Fibroblast of lung (primary cell): ENCODE measurements around the gene INMT.

Source experiments
- CTCF ChIP-seq, 2 donors: IDR thresholded peaks in 1 of 2; conservative IDR thresholded peaks in 1 of 2; 1 replicate in 1 of 2; 2 replicates in 1 of 2; pipeline ENCODE4 v1.5.1; 2011 to 2012; ENCODE audit warnings: low read length in 2 of 2, control low read depth in 1 of 2, inconsistent platforms in 1 of 2, low read depth in 1 of 2, mild to moderate bottlenecking in 1 of 2
- EZH2 ChIP-seq: IDR thresholded peaks from 2 replicates; pipeline ENCODE4 v1.5.1; 2012; ENCODE audit warnings: low read length, control low read depth, mild to moderate bottlenecking; ENCODE audit errors: missing control alignments

DNA sequence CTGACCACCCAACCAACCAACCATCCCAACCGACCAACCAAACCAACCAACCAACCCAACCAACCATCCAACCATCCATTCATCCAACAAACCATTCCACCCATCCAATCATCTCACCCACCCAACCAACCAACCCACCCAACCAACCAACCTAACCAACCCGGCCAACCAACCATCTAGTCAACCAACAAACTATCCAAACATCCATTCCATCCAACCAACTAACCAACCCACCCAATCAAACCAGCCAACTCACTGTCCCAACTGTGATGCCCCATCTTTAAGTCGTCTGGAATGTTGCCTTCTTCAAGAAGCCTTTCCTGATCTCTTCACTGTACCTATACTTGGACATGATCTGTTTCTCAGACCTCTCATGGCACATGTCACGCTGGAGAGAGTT, 50.9 kb downstream of the INMT start:
- TF ChIP-seq CTCF (conservative IDR thresholded peaks at IDR 0.05 in 1 of 2, IDR thresholded peaks at IDR 0.05 in 1 of 2; ENCODE audit: low read depth in 1 of 2, low read length in 2 of 2) (no peak), EZH2 (no peak)
